Gastroesophageal sphincter (tissue), 3 donors: ENCODE results near the gene N4BP2.

Experiments used
- POLR2A ChIP-seq, 2 donors: fragments of 450-650 bp; IDR thresholded peaks; one replicate each; pipeline ENCODE4 v1.6.1; 2017; ENCODE audit warnings: antibody characterized with exemption in 2 of 2, mild to moderate bottlenecking in 2 of 2, moderate library complexity in 1 of 2
- POLR2AphosphoS5 ChIP-seq: sonication (generic); formaldehyde crosslinking; IDR thresholded peaks from one replicate; pipeline ENCODE4 v1.6.1; 2017; ENCODE audit warnings: antibody characterized with exemption
- TF ChIP-seq, protein P1 (sequence below), 4 experiments: fragments of 200-600 bp in 2 of 4; fragments of 450-650 bp in 2 of 4; sonication (generic) in 1 of 4; IDR thresholded peaks; one replicate each; pipeline ENCODE4 v1.5.1; 2017 to 2019; ENCODE audit warnings: antibody characterized with exemption in 4 of 4, mild to moderate bottlenecking in 2 of 4, moderate library complexity in 2 of 4

DNA sequence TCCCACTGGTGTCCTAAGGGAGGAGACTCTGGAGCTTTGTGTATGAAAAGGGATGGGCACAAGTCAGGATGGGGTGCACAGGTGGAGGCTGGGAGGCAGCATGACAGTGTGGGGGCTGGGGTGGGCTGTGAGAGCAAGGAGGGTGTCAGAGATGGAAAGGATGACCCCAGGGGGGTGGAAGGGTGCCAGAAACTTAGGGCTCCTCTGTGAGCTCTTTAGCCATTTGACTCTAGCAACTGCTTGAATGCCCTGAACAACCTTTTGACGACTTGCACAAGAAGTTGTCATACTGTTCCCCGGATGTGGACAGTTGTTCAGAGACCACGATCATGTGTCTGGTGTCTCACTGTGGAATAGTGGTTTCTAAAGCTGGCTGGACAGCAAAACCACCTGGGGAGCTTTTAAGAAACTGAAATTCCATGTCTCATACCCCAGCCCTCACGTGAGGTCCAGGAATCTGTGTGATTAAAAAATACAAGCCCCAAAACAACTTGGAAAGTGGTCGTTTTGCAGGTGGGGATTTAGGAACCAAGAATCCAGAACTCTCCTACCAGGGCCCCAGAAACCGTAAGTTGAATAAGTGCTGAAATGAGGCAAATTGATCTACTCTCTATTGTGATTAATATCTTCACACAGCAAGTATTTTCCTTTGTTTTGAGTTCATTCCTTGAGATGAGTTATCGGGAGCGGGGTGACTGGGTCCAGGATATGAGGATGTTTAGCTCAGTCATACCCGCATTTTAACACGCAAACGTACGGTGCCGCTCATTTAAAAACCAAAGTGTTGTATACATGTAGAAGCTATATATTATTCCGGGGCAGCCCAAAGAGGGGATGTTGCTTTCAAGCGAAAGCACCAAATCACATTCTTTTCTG is 143.6 kb downstream of the N4BP2 start:
- TF ChIP-seq POLR2AphosphoS5 (no peak), POLR2A (IDR thresholded peaks at IDR 0.05) (no peak)
- TF ChIP-seq, protein P1, sequence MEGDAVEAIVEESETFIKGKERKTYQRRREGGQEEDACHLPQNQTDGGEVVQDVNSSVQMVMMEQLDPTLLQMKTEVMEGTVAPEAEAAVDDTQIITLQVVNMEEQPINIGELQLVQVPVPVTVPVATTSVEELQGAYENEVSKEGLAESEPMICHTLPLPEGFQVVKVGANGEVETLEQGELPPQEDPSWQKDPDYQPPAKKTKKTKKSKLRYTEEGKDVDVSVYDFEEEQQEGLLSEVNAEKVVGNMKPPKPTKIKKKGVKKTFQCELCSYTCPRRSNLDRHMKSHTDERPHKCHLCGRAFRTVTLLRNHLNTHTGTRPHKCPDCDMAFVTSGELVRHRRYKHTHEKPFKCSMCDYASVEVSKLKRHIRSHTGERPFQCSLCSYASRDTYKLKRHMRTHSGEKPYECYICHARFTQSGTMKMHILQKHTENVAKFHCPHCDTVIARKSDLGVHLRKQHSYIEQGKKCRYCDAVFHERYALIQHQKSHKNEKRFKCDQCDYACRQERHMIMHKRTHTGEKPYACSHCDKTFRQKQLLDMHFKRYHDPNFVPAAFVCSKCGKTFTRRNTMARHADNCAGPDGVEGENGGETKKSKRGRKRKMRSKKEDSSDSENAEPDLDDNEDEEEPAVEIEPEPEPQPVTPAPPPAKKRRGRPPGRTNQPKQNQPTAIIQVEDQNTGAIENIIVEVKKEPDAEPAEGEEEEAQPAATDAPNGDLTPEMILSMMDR (IDR thresholded peaks at IDR 0.05) = no peak
